Progenitor cell of endocrine pancreas (in vitro differentiated cells): Measurements from ENCODE around the gene IGSF9B. TPM values are rescaled to one million over a fixed set of nuclear protein-coding genes. Genes with fewer than 3 reads are reported as not detected.
"Not testable (repeated sequence)": the region's sequence is repeated elsewhere in the genome, so short reads cannot be mapped to it uniquely, and the experiment has no call there.

Experiments used
- DNase-seq: peaks from one replicate; pipeline ENCODE4 v3.0.0; 2021; ENCODE audit warnings: low spot score; ENCODE audit not compliant: unreplicated experiment
- H3K27ac Mint-ChIP-seq: 2 replicates; pipeline ENCODE4 v1.8.0; 2021; ENCODE audit warnings: mild to moderate bottlenecking, moderate library complexity, mixed read lengths
- H3K27me3 Mint-ChIP-seq: 2 replicates; pipeline ENCODE4 v1.8.0; 2021; ENCODE audit warnings: mixed read lengths
- H3K36me3 Mint-ChIP-seq: 2 replicates; pipeline ENCODE4 v1.8.0; 2022; ENCODE audit warnings: mixed read lengths; ENCODE audit not compliant: insufficient read depth
- H3K4me1 Mint-ChIP-seq: 2 replicates; pipeline ENCODE4 v1.8.0; 2021; ENCODE audit warnings: low read depth, mixed read lengths
- H3K4me3 Mint-ChIP-seq: 2 replicates; pipeline ENCODE4 v1.8.0; 2021; ENCODE audit warnings: low read depth, mild to moderate bottlenecking, moderate library complexity, mixed read lengths
- H3K9me3 Mint-ChIP-seq: 2 replicates; pipeline ENCODE4 v1.8.0; 2021; ENCODE audit warnings: low read depth, mixed read lengths
- long read RNA-seq: library from polyadenylated mRNA; unstranded; transcript quantifications from one replicate; pipeline ENCODE4 v2.0.0, GENCODE V29; 2020
- total RNA-seq: library from RNA; stranded (reverse); gene quantifications from 2 replicates; pipeline ENCODE4 v1.2.1, GENCODE V29; 2021
- TF ChIP-seq, protein P1 (sequence below): fragments of 200-600 bp; sonication (generic); IDR thresholded peaks from one replicate; pipeline ENCODE4 v1.5.0; 2021; ENCODE audit warnings: antibody characterized with exemption, mild to moderate bottlenecking; ENCODE audit not compliant: unreplicated experiment

IGSF9B gene, protein sequence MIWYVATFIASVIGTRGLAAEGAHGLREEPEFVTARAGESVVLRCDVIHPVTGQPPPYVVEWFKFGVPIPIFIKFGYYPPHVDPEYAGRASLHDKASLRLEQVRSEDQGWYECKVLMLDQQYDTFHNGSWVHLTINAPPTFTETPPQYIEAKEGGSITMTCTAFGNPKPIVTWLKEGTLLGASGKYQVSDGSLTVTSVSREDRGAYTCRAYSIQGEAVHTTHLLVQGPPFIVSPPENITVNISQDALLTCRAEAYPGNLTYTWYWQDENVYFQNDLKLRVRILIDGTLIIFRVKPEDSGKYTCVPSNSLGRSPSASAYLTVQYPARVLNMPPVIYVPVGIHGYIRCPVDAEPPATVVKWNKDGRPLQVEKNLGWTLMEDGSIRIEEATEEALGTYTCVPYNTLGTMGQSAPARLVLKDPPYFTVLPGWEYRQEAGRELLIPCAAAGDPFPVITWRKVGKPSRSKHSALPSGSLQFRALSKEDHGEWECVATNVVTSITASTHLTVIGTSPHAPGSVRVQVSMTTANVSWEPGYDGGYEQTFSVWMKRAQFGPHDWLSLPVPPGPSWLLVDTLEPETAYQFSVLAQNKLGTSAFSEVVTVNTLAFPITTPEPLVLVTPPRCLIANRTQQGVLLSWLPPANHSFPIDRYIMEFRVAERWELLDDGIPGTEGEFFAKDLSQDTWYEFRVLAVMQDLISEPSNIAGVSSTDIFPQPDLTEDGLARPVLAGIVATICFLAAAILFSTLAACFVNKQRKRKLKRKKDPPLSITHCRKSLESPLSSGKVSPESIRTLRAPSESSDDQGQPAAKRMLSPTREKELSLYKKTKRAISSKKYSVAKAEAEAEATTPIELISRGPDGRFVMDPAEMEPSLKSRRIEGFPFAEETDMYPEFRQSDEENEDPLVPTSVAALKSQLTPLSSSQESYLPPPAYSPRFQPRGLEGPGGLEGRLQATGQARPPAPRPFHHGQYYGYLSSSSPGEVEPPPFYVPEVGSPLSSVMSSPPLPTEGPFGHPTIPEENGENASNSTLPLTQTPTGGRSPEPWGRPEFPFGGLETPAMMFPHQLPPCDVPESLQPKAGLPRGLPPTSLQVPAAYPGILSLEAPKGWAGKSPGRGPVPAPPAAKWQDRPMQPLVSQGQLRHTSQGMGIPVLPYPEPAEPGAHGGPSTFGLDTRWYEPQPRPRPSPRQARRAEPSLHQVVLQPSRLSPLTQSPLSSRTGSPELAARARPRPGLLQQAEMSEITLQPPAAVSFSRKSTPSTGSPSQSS (N-terminal part only)
- 7.8 and 9.4 TPM in 2 replicates for total RNA-seq
- long read RNA-seq: 0 reads

DNA sequence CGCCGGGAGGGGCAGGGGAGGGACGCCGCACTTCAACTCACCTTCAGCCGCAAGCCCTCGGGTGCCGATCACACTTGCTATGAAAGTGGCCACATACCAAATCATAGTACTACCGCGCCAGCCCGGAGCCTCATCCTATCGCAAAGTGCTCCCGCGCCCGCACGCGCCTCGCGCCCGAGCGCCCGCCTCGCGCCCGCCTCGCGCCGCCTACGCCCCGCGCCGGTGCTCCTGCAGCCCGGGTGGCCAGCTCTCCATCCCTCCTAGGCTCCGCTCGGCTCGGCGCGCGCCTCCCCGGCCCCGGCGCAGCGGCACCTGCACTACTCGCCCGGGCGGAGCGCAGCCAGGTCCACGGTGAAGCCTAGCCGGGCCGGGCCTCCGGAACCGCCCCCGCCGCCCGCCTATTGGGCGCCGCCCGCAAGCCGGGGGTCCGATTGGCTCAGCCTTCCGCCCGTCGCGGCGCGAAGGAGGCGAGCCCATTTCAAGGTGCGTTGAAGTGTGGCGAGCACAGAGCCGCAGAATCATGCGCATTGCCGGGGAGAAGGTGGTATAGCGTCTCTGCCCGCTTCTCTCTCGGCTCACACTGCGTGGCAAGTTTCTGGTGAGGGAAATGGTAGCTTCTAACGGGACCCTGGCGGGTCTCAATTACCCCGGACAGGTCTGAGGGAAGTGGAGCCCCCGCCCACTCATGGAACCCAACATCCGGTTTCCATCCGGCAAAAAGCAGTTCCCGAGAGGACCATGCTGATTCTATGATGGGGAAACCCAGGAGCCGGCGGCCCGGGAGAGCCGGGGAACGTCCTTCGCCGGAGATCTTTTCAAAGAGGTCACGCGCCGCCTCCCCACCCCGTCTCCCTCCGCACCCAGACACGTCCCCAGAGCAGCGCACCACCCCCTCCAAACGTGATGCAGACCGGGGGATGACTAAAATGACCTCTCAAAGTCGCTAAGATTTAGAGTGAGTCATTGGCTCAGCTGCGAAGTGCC, at the start of gene IGSF9B:
Gene IGSF9B, minus strand, starts transcription at position 319 of the 984 bp plus-strand sequence. Its CDS starts 214 bp downstream, at position 105.
- no peaks in the 10 kb centered on the region for H3K36me3 Mint-ChIP-seq
- H3K4me3 Mint-ChIP-seq: peak within 1 kb of the TSS; percentile 90
- H3K4me1 Mint-ChIP-seq: peaks cover 14% of the 10 kb centered on the region
- peaks cover 76% of the 10 kb centered on the region for H3K27me3 Mint-ChIP-seq
- DNase-seq: peak; percentile 86
- H3K9me3 Mint-ChIP-seq: no peaks in the 10 kb centered on the region
- no peak within 1 kb of the TSS for H3K27ac Mint-ChIP-seq
- TF ChIP-seq, protein P1, sequence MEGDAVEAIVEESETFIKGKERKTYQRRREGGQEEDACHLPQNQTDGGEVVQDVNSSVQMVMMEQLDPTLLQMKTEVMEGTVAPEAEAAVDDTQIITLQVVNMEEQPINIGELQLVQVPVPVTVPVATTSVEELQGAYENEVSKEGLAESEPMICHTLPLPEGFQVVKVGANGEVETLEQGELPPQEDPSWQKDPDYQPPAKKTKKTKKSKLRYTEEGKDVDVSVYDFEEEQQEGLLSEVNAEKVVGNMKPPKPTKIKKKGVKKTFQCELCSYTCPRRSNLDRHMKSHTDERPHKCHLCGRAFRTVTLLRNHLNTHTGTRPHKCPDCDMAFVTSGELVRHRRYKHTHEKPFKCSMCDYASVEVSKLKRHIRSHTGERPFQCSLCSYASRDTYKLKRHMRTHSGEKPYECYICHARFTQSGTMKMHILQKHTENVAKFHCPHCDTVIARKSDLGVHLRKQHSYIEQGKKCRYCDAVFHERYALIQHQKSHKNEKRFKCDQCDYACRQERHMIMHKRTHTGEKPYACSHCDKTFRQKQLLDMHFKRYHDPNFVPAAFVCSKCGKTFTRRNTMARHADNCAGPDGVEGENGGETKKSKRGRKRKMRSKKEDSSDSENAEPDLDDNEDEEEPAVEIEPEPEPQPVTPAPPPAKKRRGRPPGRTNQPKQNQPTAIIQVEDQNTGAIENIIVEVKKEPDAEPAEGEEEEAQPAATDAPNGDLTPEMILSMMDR: no peak

DNA sequence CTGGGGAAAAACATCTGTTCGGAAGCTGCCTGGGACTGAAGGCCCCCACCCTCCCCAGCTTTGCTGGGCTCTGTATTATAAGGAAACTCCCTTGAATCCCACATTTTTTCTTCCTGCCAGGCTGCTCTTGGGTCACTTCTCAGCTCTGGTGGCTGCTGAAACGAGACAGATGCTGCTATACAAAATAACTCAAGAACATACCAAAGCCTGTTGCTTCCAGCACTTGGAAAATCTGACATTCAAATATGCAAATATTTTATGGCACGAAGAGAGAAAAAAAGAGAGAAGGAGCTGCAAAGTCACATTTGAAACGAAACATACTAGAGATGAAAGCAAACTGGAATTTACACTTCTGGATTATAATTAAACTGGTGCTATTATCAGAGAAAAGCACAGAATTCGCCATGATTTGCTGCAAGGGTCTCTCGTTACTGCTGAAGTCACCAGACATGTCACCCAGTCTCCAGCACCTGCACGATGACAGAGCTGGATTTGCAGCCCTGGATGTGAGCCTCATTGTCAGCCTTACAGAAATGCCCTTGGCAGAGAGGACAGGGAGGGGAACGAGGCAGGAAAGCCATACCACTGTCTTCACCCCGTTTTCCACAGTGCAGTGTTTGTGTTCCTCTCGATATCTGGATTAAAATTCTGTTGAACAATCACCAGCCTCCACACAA, 47.9 kb upstream of the IGSF9B start:
- peaks cover 12% of the 10 kb centered on the region for H3K27me3 Mint-ChIP-seq
- H3K36me3 Mint-ChIP-seq: no peaks in the 10 kb centered on the region
- H3K27ac Mint-ChIP-seq: no peak overlapping the region
- peaks cover 6% of the 10 kb centered on the region for H3K9me3 Mint-ChIP-seq
- TF ChIP-seq, protein P1: no peak
- no peak for DNase-seq
- no peak overlapping the region for H3K4me3 Mint-ChIP-seq
- H3K4me1 Mint-ChIP-seq: peaks cover 1% of the 10 kb centered on the region

DNA sequence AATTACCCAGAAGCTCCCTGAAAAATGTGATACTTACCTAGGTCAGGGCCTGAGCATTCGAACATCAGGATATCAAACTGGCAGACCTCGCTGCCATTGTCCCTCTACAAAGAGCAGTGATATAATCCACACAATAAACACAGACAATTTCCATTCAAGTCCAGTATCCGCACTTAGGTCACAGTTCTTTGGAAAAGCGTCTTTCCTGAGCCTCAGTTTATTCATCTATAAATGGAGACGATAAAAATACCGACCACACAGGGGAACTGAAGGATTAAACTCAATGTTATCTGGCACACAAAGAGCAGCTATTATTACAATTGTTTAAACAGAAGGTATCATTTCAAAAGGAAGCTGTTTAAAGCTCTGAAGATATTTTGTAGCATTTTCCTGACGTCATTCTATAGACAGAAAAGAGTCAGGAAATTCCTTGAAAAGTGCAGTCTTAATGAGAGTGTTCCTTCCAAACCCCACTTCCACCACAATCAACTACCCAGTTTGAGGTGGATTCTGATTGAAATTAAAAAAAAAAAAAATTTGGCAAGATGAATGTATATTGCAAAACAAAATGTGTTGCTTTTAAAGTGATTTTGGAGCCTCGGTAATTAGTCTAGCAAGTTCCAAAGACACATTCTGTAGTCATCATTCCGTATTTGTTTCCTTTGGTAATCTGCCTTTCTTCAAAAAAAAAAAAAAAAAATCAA, 47.2 kb upstream of the IGSF9B start:
- Mint-ChIP-seq H3K27ac (no peak overlapping the region), H3K36me3 (no peaks in the 10 kb centered on the region), H3K4me3 (no peak overlapping the region), H3K4me1 (peaks cover 1% of the 10 kb centered on the region), H3K27me3 (peaks cover 6% of the 10 kb centered on the region), H3K9me3 (peaks cover 6% of the 10 kb centered on the region)
- TF ChIP-seq, protein P1: no peak
- DNase-seq: no peak

DNA sequence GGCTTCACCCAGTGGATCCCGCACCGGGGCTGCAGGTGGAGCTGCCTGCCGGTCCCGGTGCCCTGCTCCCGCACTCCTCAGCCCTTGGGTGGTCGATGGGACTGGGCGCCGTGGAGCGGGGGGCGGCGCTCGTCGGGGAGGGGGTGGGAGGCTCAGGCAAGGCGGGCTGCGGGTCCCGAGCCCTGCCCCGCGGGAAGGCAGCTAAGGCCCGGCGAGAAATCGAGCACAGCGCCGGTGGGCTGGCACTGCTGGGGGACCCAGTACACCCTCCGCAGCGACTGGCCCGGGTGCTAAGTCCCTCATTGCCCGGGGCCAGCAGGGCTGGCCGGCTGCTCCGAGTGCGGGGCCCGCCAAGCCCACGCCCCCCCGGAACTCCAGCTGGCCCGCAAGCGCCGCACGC, 46.1 kb upstream of the IGSF9B start:
- not testable (repeated sequence) for H3K4me3 Mint-ChIP-seq, H3K36me3 Mint-ChIP-seq, H3K27me3 Mint-ChIP-seq, H3K27ac Mint-ChIP-seq, H3K4me1 Mint-ChIP-seq, H3K9me3 Mint-ChIP-seq, DNase-seq

DNA sequence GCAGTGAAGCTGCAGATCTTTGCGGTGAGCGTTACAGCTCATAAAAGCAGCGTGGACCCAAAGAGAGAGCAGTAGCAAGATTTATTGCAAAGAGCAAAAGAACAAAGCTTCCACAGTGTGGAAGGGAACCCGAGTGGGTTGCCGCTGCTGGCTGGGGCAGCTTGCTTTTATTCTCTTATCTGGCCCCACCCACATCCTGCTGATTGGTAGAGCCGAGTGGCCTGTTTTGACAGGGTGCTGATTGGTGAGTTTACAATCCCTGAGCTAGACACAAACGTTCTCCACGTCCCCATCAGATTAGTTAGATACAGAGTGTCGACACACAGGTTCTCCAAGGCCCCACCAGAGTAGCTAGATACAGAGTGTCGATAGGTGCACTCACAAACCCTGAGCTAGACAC, 45.6 kb upstream of the IGSF9B start:
- DNase-seq, H3K27ac Mint-ChIP-seq, H3K9me3 Mint-ChIP-seq, H3K36me3 Mint-ChIP-seq, H3K27me3 Mint-ChIP-seq, H3K4me3 Mint-ChIP-seq, H3K4me1 Mint-ChIP-seq: not testable (repeated sequence)
